ENCODE data around the gene QSOX1.

The QSOX1 gene

DNA sequence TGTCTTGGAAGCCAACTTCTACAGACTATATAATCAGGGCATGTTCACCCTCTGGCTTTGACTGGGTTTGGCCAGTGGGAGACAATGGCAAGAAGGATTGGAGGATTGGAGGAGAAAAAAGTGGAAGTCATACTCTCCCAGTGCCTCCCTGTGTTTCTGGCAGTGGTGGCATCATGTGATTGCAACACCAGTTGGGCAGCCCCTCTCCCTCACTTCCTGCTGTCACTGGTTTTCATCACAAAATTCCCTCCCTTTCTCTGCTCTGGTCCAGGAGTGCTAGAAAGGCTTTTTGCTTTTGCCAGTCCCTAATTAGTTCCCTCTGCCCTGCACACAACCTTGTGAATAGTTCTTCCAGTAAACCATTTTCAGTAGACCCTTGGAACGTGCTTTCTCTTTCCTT lies 3.7 kb upstream of the QSOX1 start:
- Histone ChIP-seq H3K79me2 (ENCODE audit: insufficient read depth, low read length) (no peaks in the 10 kb centered on the region), H2AFZ (ENCODE audit: low read depth, low read length, severe bottlenecking) (no peak overlapping the region), H3K27ac (ENCODE audit: low read depth, low read length) (no peak overlapping the region), H3K27me3 (ENCODE audit: low read length) (no peaks in the 10 kb centered on the region), H3K4me3 (ENCODE audit: insufficient read depth, low read length, poor library complexity, severe bottlenecking) (no peak overlapping the region), H3K36me3 (ENCODE audit: low read length) (no peaks in the 10 kb centered on the region), H3K9me3 (ENCODE audit: insufficient read depth, low read length) (no peaks in the 10 kb centered on the region), H4K20me1 (ENCODE audit: low read depth, low read length) (no peaks in the 10 kb centered on the region), H3K4me2 (ENCODE audit: low read depth, low read length, poor library complexity, severe bottlenecking) (no peak overlapping the region), H3K9me2 (replicated peaks; ENCODE audit: insufficient read depth, low read length) (no peaks in the 10 kb centered on the region), H3K9ac (ENCODE audit: low read length) (no peak overlapping the region), H3F3A (ENCODE audit: insufficient read depth) (no peaks in the 10 kb centered on the region)
- TF ChIP-seq, protein P1, sequence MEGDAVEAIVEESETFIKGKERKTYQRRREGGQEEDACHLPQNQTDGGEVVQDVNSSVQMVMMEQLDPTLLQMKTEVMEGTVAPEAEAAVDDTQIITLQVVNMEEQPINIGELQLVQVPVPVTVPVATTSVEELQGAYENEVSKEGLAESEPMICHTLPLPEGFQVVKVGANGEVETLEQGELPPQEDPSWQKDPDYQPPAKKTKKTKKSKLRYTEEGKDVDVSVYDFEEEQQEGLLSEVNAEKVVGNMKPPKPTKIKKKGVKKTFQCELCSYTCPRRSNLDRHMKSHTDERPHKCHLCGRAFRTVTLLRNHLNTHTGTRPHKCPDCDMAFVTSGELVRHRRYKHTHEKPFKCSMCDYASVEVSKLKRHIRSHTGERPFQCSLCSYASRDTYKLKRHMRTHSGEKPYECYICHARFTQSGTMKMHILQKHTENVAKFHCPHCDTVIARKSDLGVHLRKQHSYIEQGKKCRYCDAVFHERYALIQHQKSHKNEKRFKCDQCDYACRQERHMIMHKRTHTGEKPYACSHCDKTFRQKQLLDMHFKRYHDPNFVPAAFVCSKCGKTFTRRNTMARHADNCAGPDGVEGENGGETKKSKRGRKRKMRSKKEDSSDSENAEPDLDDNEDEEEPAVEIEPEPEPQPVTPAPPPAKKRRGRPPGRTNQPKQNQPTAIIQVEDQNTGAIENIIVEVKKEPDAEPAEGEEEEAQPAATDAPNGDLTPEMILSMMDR (IDR thresholded peaks at IDR 0.05; ENCODE audit: insufficient read depth, low read length, poor library complexity, severe bottlenecking): no peak
- TF ChIP-seq EZH2phosphoT487 (conservative IDR thresholded peaks at IDR 0.05; ENCODE audit: low read length): no peak

DNA sequence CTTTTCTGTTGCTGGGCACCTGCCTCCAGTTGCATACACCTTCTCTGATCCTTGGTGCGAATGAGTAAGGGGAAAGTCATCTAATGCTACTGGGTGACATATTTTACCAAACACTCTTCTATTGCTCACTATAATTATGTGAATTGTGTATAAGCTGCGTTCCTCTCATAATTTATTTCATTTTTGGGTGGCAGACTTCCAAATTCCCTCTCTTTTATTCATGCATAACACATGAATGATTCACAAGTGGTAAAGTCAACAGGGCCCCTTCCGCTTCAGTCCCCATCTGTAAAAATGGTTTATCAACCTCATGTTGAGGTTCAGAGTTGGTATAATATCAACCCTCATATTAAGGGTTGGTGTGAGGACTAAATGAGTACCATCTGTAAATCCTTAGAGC lies 3.2 kb upstream of the QSOX1 start:
- no peaks in the 10 kb centered on the region for H3K27me3 ChIP-seq (ENCODE audit: low read length)
- H3K9ac ChIP-seq (ENCODE audit: low read length): no peak overlapping the region
- H3K79me2 ChIP-seq (ENCODE audit: insufficient read depth, low read length): no peaks in the 10 kb centered on the region
- H3K4me2 ChIP-seq (ENCODE audit: low read depth, low read length, poor library complexity, severe bottlenecking): no peak overlapping the region
- H3K27ac ChIP-seq (ENCODE audit: low read depth, low read length): no peak overlapping the region
- no peaks in the 10 kb centered on the region for H3K9me2 ChIP-seq (replicated peaks; ENCODE audit: insufficient read depth, low read length)
- H3K9me3 ChIP-seq (ENCODE audit: insufficient read depth, low read length): no peaks in the 10 kb centered on the region
- H3K4me3 ChIP-seq (ENCODE audit: insufficient read depth, low read length, poor library complexity, severe bottlenecking): no peak overlapping the region
- no peaks in the 10 kb centered on the region for H4K20me1 ChIP-seq (ENCODE audit: low read depth, low read length)
- H3K36me3 ChIP-seq (ENCODE audit: low read length): no peaks in the 10 kb centered on the region
- no peak for TF ChIP-seq EZH2phosphoT487 (conservative IDR thresholded peaks at IDR 0.05; ENCODE audit: low read length)
- TF ChIP-seq, protein P1 (IDR thresholded peaks at IDR 0.05; ENCODE audit: insufficient read depth, low read length, poor library complexity, severe bottlenecking): no peak
- H3F3A ChIP-seq (ENCODE audit: insufficient read depth): no peaks in the 10 kb centered on the region
- no peak overlapping the region for H2AFZ ChIP-seq (ENCODE audit: low read depth, low read length, severe bottlenecking)

DNA sequence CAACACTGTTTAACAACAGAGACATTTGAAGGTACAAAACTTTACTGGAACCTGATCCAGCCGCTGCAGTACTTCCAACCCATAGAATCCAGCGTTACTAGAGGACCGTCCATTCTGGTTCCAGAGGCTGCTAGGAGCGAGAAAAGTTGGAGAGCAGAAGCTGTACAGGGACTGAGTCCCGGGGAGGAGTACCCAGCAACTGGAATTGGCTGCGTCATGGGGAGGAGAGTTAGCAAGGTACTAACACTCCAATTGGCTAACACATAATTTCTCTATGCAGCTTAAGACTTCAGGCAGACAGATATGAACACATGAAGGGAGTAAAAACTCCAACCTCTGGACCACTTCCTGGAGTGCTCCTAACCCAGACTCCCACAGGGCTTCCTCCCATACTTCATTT lies 2.1 kb upstream of the QSOX1 start:
- H3K9ac ChIP-seq (ENCODE audit: low read length): no peak overlapping the region
- H3K4me2 ChIP-seq (ENCODE audit: low read depth, low read length, poor library complexity, severe bottlenecking): no peak overlapping the region
- no peaks in the 10 kb centered on the region for H3K27me3 ChIP-seq (ENCODE audit: low read length)

More for the DNA sequence above, 2.1 kb upstream of the QSOX1 start:
- H3K27ac ChIP-seq (ENCODE audit: low read depth, low read length): no peak overlapping the region
- no peak overlapping the region for H2AFZ ChIP-seq (ENCODE audit: low read depth, low read length, severe bottlenecking)
- no peaks in the 10 kb centered on the region for H4K20me1 ChIP-seq (ENCODE audit: low read depth, low read length)
- H3K4me3 ChIP-seq (ENCODE audit: insufficient read depth, low read length, poor library complexity, severe bottlenecking): no peak overlapping the region
- H3K9me2 ChIP-seq (replicated peaks; ENCODE audit: insufficient read depth, low read length): no peaks in the 10 kb centered on the region
- no peaks in the 10 kb centered on the region for H3F3A ChIP-seq (ENCODE audit: insufficient read depth)
- TF ChIP-seq, protein P1 (IDR thresholded peaks at IDR 0.05; ENCODE audit: insufficient read depth, low read length, poor library complexity, severe bottlenecking): no peak
- TF ChIP-seq EZH2phosphoT487 (conservative IDR thresholded peaks at IDR 0.05; ENCODE audit: low read length): no peak
- H3K79me2 ChIP-seq (ENCODE audit: insufficient read depth, low read length): no peaks in the 10 kb centered on the region
- no peaks in the 10 kb centered on the region for H3K36me3 ChIP-seq (ENCODE audit: low read length)
- no peaks in the 10 kb centered on the region for H3K9me3 ChIP-seq (ENCODE audit: insufficient read depth, low read length)

Measured in SU-DHL-6 (cell line).